K562 (cell line): ENCODE measurements around the gene LDLRAD3. TPM values are rescaled to one million over a fixed set of nuclear protein-coding genes. Genes with fewer than 3 reads are reported as not detected.
A peak's percentile ranks its signal among the peaks of the same experiment; 100 is the strongest.

ENCODE experiments used
- ATAC-seq: fragments of 200-7000 bp; cut with Tn5 transposase; 3 replicates; pipeline ENCODE4 v1.9.1; 2020; ENCODE audit warnings: moderate library complexity
- BruUV-seq: library from RNA; stranded (reverse); fragments of 400-500 nt; replicated peaks from 2 replicates; lab custom pipeline; 2021; lab: Mats Ljungman, UMichigan
- CTCF ChIA-PET: fragments of 300-600 bp; formaldehyde crosslinking; extraction: SDS; loops from one replicate; lab custom pipeline; 2021; ENCODE audit warnings: low intra/inter-chr PET ratio; lab: Yijun Ruan, JAX
- POLR2A ChIA-PET: fragments of 300-600, 350-650 bp; sonication (Branson Sonifier 250); formaldehyde crosslinking; extraction: SDS; loops from one replicate; lab custom pipeline; 2021; ENCODE audit warnings: antibody characterized with exemption, inconsistent platforms; lab: Yijun Ruan, JAX
- DNase-seq, 4 experiments: peaks; one replicate each; pipeline versions ENCODE4 v3.0.0 to v3.0.0-alpha.2; 2011 to 2018; ENCODE audit warnings: low spot score in 3 of 4, mixed read lengths in 3 of 4; ENCODE audit errors: extremely low read depth in 1 of 4
- FAIRE-seq: peaks from 2 replicates; lab custom pipeline; 2011; peaks lifted over from hg19 to GRCh38; lab: Jason Lieb, UNC
- H2AFZ ChIP-seq: 2 replicates; pipeline ENCODE4 v1.6.0; 2011; ENCODE audit warnings: low read depth, low read length, control low read depth, inconsistent platforms
- H3K27ac ChIP-seq: fragments of 200-600 bp; 3 replicates; pipeline ENCODE4 v1.8.0; 2011; ENCODE audit warnings: low read depth, mild to moderate bottlenecking, control low read depth, inconsistent platforms, low read length, moderate library complexity, mixed read lengths; ENCODE audit errors: extremely low read depth
- H3K27me3 ChIP-seq, 2 experiments: fragments of 300-600 bp in 1 of 2; 2 replicates in 1 of 2; 3 replicates in 1 of 2; pipeline versions ENCODE4 v1.6.0 to v1.8.0; 2011; ENCODE audit warnings: inconsistent platforms in 2 of 2, low read length in 2 of 2, mild to moderate bottlenecking in 1 of 2, mixed read lengths in 1 of 2, moderate library complexity in 1 of 2; ENCODE audit not compliant: control insufficient read depth in 2 of 2, insufficient read depth in 2 of 2
- H3K36me3 ChIP-seq: fragments of 300-600 bp; 3 replicates; pipeline ENCODE4 v1.8.0; 2011; ENCODE audit warnings: mild to moderate bottlenecking, low read length, inconsistent platforms; ENCODE audit not compliant: control insufficient read depth, insufficient read depth
- H3K4me1 ChIP-seq, 2 experiments: fragments of 200-600 bp in 1 of 2; replicated peaks in 1 of 2; 2 replicates in 1 of 2; 3 replicates in 1 of 2; pipeline versions ENCODE4 v1.5.1 to v1.8.0; 2011; ENCODE audit warnings: inconsistent platforms in 2 of 2, low read length in 2 of 2, mild to moderate bottlenecking in 1 of 2, mixed read lengths in 1 of 2, moderate library complexity in 1 of 2; ENCODE audit not compliant: control insufficient read depth in 2 of 2, insufficient read depth in 2 of 2
- H3K4me2 ChIP-seq: 2 replicates; pipeline ENCODE4 v1.6.1; 2011; ENCODE audit warnings: low read length, control low read depth, inconsistent platforms, mixed read lengths; ENCODE audit not compliant: insufficient read depth
- H3K4me3 ChIP-seq: fragments of 200-600 bp; sonication (generic), shearing (Covaris generic); 2 replicates; pipeline ENCODE4 v1.5.1; 2016; ENCODE audit warnings: control low read depth, inconsistent platforms
- H3K79me2 ChIP-seq: fragments of 200-600 bp; 3 replicates; pipeline ENCODE4 v1.8.0; 2011; ENCODE audit warnings: low read length, inconsistent platforms; ENCODE audit not compliant: control insufficient read depth, insufficient read depth
- H3K9ac ChIP-seq, 2 experiments: 2 replicates each; pipeline versions ENCODE4 v1.6.0 to v1.6.1; 2011; ENCODE audit warnings: low read depth in 2 of 2, low read length in 2 of 2, control low read depth in 1 of 2, inconsistent platforms in 1 of 2, mild to moderate bottlenecking in 1 of 2, mixed read lengths in 1 of 2; ENCODE audit not compliant: insufficient read depth in 1 of 2
- H3K9me1 ChIP-seq: one replicate; pipeline ENCODE4 v1.6.0; 2011; ENCODE audit warnings: inconsistent platforms, mild to moderate bottlenecking, low read length, moderate library complexity; ENCODE audit not compliant: control insufficient read depth, insufficient read depth
- H3K9me3 ChIP-seq: replicated peaks from 2 replicates; pipeline ENCODE4 v1.5.1; 2011; ENCODE audit warnings: low read depth, low read length, inconsistent platforms; ENCODE audit not compliant: control insufficient read depth, insufficient read depth
- H4K20me1 ChIP-seq: replicated peaks from 2 replicates; pipeline ENCODE4 v1.6.1; 2011; ENCODE audit warnings: low read length, inconsistent platforms, mixed read lengths; ENCODE audit not compliant: control insufficient read depth, insufficient read depth
- BHLHE40 ChIP-seq: IDR thresholded peaks from 2 replicates; pipeline ENCODE4 v1.6.1; 2011; ENCODE audit warnings: low read length, improper control_type of control experiment
- CEBPG ChIP-seq, 3 experiments: fragments of 200-800 bp in 1 of 3; sonication (Bioruptor generic) in 1 of 3; sonication (generic) in 1 of 3; formaldehyde crosslinking in 1 of 3; IDR thresholded peaks in 2 of 3; conservative IDR thresholded peaks in 1 of 3; 2 replicates each; pipeline versions ENCODE4 v1.6.1 to v1.8.0; 2016 to 2022; ENCODE audit warnings: missing compliant biosample characterization in 2 of 3, missing genetic modification characterization in 2 of 3, mild to moderate bottlenecking in 1 of 3, missing genetic modification reagents in 1 of 3
- CHD2 ChIP-seq: IDR thresholded peaks from 2 replicates; pipeline ENCODE4 v1.6.1; 2011; ENCODE audit warnings: low read depth, low read length
- DNMT1 ChIP-seq: fragments of 450-650 bp; IDR thresholded peaks from 2 replicates; pipeline ENCODE4 v1.6.1; 2016; ENCODE audit warnings: antibody characterized with exemption, mild to moderate bottlenecking
- EGR1 ChIP-seq: fragments of 450-650 bp; conservative IDR thresholded peaks from 2 replicates; pipeline ENCODE4 v1.6.1; 2017; ENCODE audit warnings: mild to moderate bottlenecking
- ETV5 ChIP-seq: sonication (generic); formaldehyde crosslinking; IDR thresholded peaks from 2 replicates; pipeline ENCODE4 v1.4.0; 2020; ENCODE audit warnings: low read depth, mild to moderate bottlenecking, missing genetic modification reagents
- GABPB2 ChIP-seq: fragments of 250-450 bp; sonication (Bioruptor Pico); conservative IDR thresholded peaks from 2 replicates; pipeline ENCODE4 v1.5.1; 2021; ENCODE audit warnings: mild to moderate bottlenecking
- GATA2 ChIP-seq: sonication (generic); formaldehyde crosslinking; IDR thresholded peaks from 2 replicates; pipeline ENCODE4 v1.4.0; 2020; ENCODE audit warnings: mild to moderate bottlenecking, missing genetic modification reagents
- JUNB ChIP-seq: fragments of 450-650 bp; formaldehyde crosslinking; conservative IDR thresholded peaks from 2 replicates; pipeline ENCODE4 v1.4.0; 2020; ENCODE audit warnings: mild to moderate bottlenecking
- MAFG ChIP-seq: fragments of 450-650 bp; conservative IDR thresholded peaks from 2 replicates; pipeline ENCODE4 v1.6.1; 2016; ENCODE audit warnings: missing genetic modification characterization, missing compliant biosample characterization
- MEF2A ChIP-seq: IDR thresholded peaks from 2 replicates; pipeline ENCODE4 v1.6.1; 2011; ENCODE audit warnings: low read depth, mild to moderate bottlenecking, low read length, moderate library complexity; ENCODE audit not compliant: control insufficient read depth
- NFRKB ChIP-seq: fragments of 450-650 bp; IDR thresholded peaks from 2 replicates; pipeline ENCODE4 v1.6.1; 2016; ENCODE audit warnings: low read depth
- PURB ChIP-seq: sonication (generic); formaldehyde crosslinking; IDR thresholded peaks from 2 replicates; pipeline ENCODE4 v1.9.0; 2021; ENCODE audit warnings: low read depth, mild to moderate bottlenecking, missing genetic modification reagents
- SUPT5H ChIP-seq: fragments of 450-650 bp; IDR thresholded peaks from 2 replicates; pipeline ENCODE4 v1.6.1; 2016
- THAP12 ChIP-seq: fragments of 250-450 bp; sonication (Bioruptor Pico); IDR thresholded peaks from 2 replicates; pipeline ENCODE4 v1.9.0; 2021; ENCODE audit warnings: mild to moderate bottlenecking, inconsistent platforms
- ZBTB34 ChIP-seq: fragments of 250-450 bp; sonication (Bioruptor Pico); IDR thresholded peaks from 2 replicates; pipeline ENCODE4 v1.8.0; 2021; ENCODE audit warnings: mild to moderate bottlenecking, moderate library complexity
- ZC3H11A ChIP-seq: IDR thresholded peaks from 2 replicates; pipeline ENCODE4 v1.6.1; 2012; ENCODE audit warnings: low read depth, low read length, improper control_type of control experiment
- ZNF134 ChIP-seq: fragments of 250-450 bp; sonication (Bioruptor Pico); conservative IDR thresholded peaks from 2 replicates; pipeline ENCODE4 v1.4.0; 2020
- ZNF224 ChIP-seq: sonication (generic); formaldehyde crosslinking; IDR thresholded peaks from 2 replicates; pipeline ENCODE4 v1.8.0; 2022; ENCODE audit warnings: mild to moderate bottlenecking, missing genetic modification reagents
- ZNF668 ChIP-seq: fragments of 250-450 bp; sonication (Bioruptor Pico); IDR thresholded peaks from 2 replicates; pipeline ENCODE4 v1.8.0; 2022; ENCODE audit warnings: mild to moderate bottlenecking, inconsistent platforms
- WGBS: fragments of 100-300 bp; shearing (Covaris generic); methylation state at CpG from one replicate; pipeline ENCODE4 v1.1.6; 2016; ENCODE audit warnings: low coverage, mixed read lengths; ENCODE audit not compliant: insufficient coverage; ENCODE audit errors: missing lambda C conversion rate; 5-methylcytosine and 5-hydroxymethylcytosine counted together
- in situ Hi-C: fragments of 300-500 bp; cut with MboI; formaldehyde crosslinking; loops from 4 replicates; pipeline ENCODE4 v1.15.0; 2018; ENCODE audit warnings: inconsistent platforms, mixed read lengths
- intact Hi-C: fragments of 100-400 bp; cut with micrococcal nuclease; formaldehyde crosslinking; loops from 2 replicates; pipeline ENCODE4 v1.14.2; 2022
- polyA plus RNA-seq, 8 experiments: library from polyadenylated mRNA; depleted of rRNA in 4 of 8; stranded (reverse) in 5 of 8; unstranded in 3 of 8; fragments of >200 nt; fragmentation: Nextera tagmentation in 2 of 8; fragmentation: Illumina TruSeq in 1 of 8; extraction: Ambion mirVana in 2 of 8; extraction: Trizol in 1 of 8; gene quantifications; 2 replicates each; pipeline versions ENCODE4 v1.2.1 to v1.2.3, GENCODE V29; 2011 to 2014; ENCODE audit warnings: inconsistent platforms in 1 of 8, missing spikeins in 1 of 8
- total RNA-seq, 7 experiments: library from RNA; depleted of rRNA in 6 of 7; stranded (reverse); fragments of >200 nt in 6 of 7; fragmentation: Illumina TruSeq in 2 of 7; extraction: Trizol in 2 of 7; gene quantifications; 2 replicates each; pipeline versions ENCODE4 v1.2.1 to v1.2.3, GENCODE V29; 2011 to 2021; ENCODE audit warnings: low replicate concordance in 1 of 7
- TF ChIP-seq, protein P1 (sequence below): fragments of 250-450 bp; sonication (Bioruptor Pico); IDR thresholded peaks from 2 replicates; pipeline ENCODE4 v1.5.1; 2021; ENCODE audit warnings: mild to moderate bottlenecking

Gene LDLRAD3
- total and polyA plus RNA-seq, 9 of the 15 experiments (the other 6 are each of a cell fraction or from before 2014, with no cell fraction given): 0.73 to 7.2 (median 3.5) TPM

DNA sequence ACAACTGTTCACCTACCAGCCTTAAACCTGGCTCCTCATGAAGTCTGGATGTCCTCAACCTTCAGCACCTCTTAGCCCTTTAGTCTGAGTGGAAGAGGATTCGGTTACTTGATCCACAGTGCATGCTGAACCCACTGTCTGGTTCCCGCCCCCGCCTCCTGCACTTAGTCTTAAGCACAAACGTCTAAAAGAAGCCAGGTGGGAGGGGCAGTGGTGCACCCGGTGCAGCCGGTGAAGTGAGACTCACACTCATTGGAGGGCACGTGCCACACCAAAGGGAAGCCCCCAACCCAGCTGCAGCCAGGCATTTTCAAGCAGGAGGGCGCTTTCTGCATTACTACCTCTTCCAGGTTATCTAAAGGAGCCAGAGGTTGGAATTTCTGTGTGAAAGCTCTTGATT is 198.6 kb downstream of the LDLRAD3 start:
- WGBS: 10% methylated on average over 8 of the region's 8 CpGs
- no peaks in the 10 kb centered on the region for H3K27me3 ChIP-seq
- POLR2A ChIA-PET: no interaction called here
- no peak for FAIRE-seq
- H3K4me1 ChIP-seq: peaks cover 0 to 8% of the 10 kb centered on the region in 2 experiments; a peak in 2 of 5 replicates
- H3K9me3 ChIP-seq: no peaks in the 10 kb centered on the region
- DNase-seq: peak in 3 of 4 experiments; percentile 15 to 28 (median 17)
- no peaks in the 10 kb centered on the region for H3K36me3 ChIP-seq
- no peak overlapping the region for H3K4me2 ChIP-seq
- ATAC-seq: peak; percentile 59
- H3K27ac ChIP-seq: no peak overlapping the region
- no peak overlapping the region for H3K9ac ChIP-seq
- no peaks in the 10 kb centered on the region for H3K9me1 ChIP-seq
- intact Hi-C loops (no loop called here), in situ Hi-C loops (no loop called here)
- CTCF ChIA-PET: no interaction called here
- H3K79me2 ChIP-seq: no peaks in the 10 kb centered on the region
- BruUV-seq: no TSS peak
- no peak overlapping the region for H2AFZ ChIP-seq
- no peak overlapping the region for H3K4me3 ChIP-seq
- H4K20me1 ChIP-seq: no peaks in the 10 kb centered on the region
- no peak for TF ChIP-seq JUNB (CRISPR knock-in tag)
- no peak for TF ChIP-seq ETV5
- no peak for TF ChIP-seq GATA2 (CRISPR knock-in tag)
- TF ChIP-seq ZNF224 (CRISPR knock-in tag): no peak
- TF ChIP-seq ZC3H11A: no peak
- no peak for TF ChIP-seq CEBPG (CRISPR knock-in tag; IDR thresholded peaks at IDR 0.05)
- no peak for TF ChIP-seq CEBPG (tag; conservative IDR thresholded peaks at IDR 0.05 in 1 of 2, IDR thresholded peaks at IDR 0.05 in 1 of 2)
- TF ChIP-seq GABPB2 (CRISPR knock-in tag): no peak
- no peak for TF ChIP-seq MEF2A
- TF ChIP-seq ZNF134: 0 out of 2 replicates have a peak, but pooled peaks have one; percentile 17
- no peak for TF ChIP-seq THAP12 (CRISPR knock-in tag)
- TF ChIP-seq ZNF668 (CRISPR knock-in tag): no peak
- no peak for TF ChIP-seq SUPT5H
- TF ChIP-seq DNMT1: no peak
- TF ChIP-seq CHD2: no peak
- TF ChIP-seq PURB (CRISPR knock-in tag): no peak
- TF ChIP-seq MAFG (tag): no peak
- peak; percentile 74 for TF ChIP-seq EGR1
- TF ChIP-seq, protein P1, sequence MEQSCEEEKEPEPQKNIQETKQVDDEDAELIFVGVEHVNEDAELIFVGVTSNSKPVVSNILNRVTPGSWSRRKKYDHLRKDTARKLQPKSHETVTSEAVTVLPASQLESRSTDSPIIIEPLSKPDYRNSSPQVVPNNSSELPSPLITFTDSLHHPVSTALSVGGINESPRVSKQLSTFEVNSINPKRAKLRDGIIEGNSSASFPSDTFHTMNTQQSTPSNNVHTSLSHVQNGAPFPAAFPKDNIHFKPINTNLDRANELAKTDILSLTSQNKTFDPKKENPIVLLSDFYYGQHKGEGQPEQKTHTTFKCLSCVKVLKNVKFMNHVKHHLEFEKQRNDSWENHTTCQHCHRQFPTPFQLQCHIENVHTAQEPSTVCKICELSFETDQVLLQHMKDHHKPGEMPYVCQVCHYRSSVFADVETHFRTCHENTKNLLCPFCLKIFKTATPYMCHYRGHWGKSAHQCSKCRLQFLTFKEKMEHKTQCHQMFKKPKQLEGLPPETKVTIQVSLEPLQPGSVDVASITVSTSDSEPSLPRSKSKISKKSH (CRISPR knock-in tag): no peak
- peak; percentile 68 for TF ChIP-seq BHLHE40
- TF ChIP-seq NFRKB: no peak
- TF ChIP-seq ZBTB34 (CRISPR knock-in tag): no peak
